ENCODE measurements around the gene ERC2. TPM values are rescaled to one million over a fixed set of nuclear protein-coding genes. Genes with fewer than 3 reads are reported as not detected.

Gene ERC2
- total and polyA plus RNA-seq, 12 donors = 0.22 to 4.2 (median 1.7) TPM

- no peak for TF ChIP-seq CTCF (IDR thresholded peaks at IDR 0.05)
- H3K4me3 ChIP-seq = no peak overlapping the region
- no peak for DNase-seq
- ATAC-seq = no peak
- no peak overlapping the region for H3K27ac ChIP-seq
- H3K9me3 ChIP-seq = no peaks in the 10 kb centered on the region
- WGBS, 2 donors = 68 to 76% methylated on average over 5 of the region's 5 CpGs
- no peaks in the 10 kb centered on the region for H3K4me1 ChIP-seq
- peaks cover 0 to 8% (median 3%) of the 10 kb centered on the region in 7 donors for H3K27me3 ChIP-seq
- intact Hi-C loops (cut with DNase I) = no loop called here
- H3K36me3 ChIP-seq = no peaks in the 10 kb centered on the region
Measured at GRCh38 chr3:55607175-55607574, 861.1 kb downstream of the ERC2 start.

GRCh38 chr3:55605443-55606236 is 862.6 kb downstream of the ERC2 start:
- WGBS, 2 donors = 87% methylated on average over 4 of the region's 4 CpGs
- intact Hi-C loops (cut with DNase I) = no loop called here
- no peak for ATAC-seq

DNA sequence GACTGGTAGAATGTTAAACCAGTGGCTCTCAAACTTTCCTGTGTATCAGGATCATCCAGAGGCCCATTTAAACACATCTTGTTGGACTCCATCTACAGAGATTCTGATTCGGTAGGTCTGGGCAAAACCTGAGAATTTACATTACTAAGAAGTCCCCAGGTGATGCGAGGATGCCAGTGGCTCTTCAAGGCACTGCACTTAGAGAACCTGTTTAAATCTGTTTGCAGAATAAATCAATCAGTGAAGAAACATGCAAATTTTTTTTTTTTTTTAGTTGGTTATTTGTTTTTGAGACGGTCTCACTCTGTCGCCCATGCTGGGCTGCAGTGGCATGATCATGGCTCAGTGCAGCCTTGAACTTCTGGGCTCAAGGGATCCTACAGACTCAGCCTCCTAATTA is 863.4 kb downstream of the ERC2 start:
- Histone ChIP-seq H3K9me3 (no peaks in the 10 kb centered on the region), H3K4me1 (no peaks in the 10 kb centered on the region), H3K36me3 (no peaks in the 10 kb centered on the region), H3K4me3 (no peak overlapping the region), H3K27me3 (peaks cover 0 to 16% (median 4%) of the 10 kb centered on the region in 7 donors), H3K27ac (no peak overlapping the region)
- no peak for TF ChIP-seq CTCF (IDR thresholded peaks at IDR 0.05)
- no peak for ATAC-seq
- WGBS, 2 donors = 95 to 98% methylated on average over 4 of the region's 4 CpGs
- no peak for DNase-seq
- intact Hi-C loops (cut with DNase I) = no loop called here

More at GRCh38 chr3:55605443-55606236, 862.6 kb downstream of the ERC2 start:
- Histone ChIP-seq H3K27ac (no peak overlapping the region), H3K27me3 (peaks cover 0 to 16% (median 4%) of the 10 kb centered on the region in 7 donors), H3K36me3 (no peaks in the 10 kb centered on the region), H3K4me1 (no peaks in the 10 kb centered on the region), H3K9me3 (no peaks in the 10 kb centered on the region), H3K4me3 (no peak overlapping the region)
- no peak for DNase-seq
- TF ChIP-seq CTCF (IDR thresholded peaks at IDR 0.05) = no peak

DNA sequence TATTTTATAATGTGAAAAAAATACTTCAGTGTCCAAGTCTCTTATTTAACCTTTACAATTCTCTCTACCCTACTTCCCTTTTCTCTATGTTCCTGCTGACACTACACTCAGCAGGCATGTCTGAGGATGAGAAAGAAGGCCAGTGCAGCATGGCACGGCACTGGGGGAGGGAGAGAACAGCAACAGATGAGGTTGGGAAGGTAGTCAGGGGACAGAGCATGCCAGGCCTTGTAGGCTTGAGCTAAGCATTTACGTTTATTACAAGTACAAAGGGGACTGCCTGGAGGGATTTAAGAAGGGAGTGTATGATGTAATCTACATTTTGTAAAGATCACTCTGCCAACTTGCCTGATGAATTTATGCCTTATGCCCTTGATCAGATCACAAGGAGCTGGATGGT is 863.9 kb downstream of the ERC2 start:
- ATAC-seq (no peak), DNase-seq (no peak)
- no peak for TF ChIP-seq CTCF (IDR thresholded peaks at IDR 0.05)
- WGBS, 2 donors = 72 to 82% methylated on average over 2 of the region's 2 CpGs
- Histone ChIP-seq H3K36me3 (no peaks in the 10 kb centered on the region), H3K4me1 (no peaks in the 10 kb centered on the region), H3K27ac (no peak overlapping the region), H3K4me3 (no peak overlapping the region), H3K27me3 (peaks cover 0 to 16% (median 4%) of the 10 kb centered on the region in 7 donors), H3K9me3 (no peaks in the 10 kb centered on the region)
- intact Hi-C loops (cut with DNase I) = no loop called here

All from heart right ventricle (tissue), 16 donors.